Fibroblast of lung (primary cell): Measurements from ENCODE around the gene SEC14L5.

Experiments used
- CTCF ChIP-seq, 2 donors: IDR thresholded peaks in 1 of 2; conservative IDR thresholded peaks in 1 of 2; 1 replicate in 1 of 2; 2 replicates in 1 of 2; pipeline ENCODE4 v1.5.1; 2011 to 2012; ENCODE audit warnings: low read length in 2 of 2, control low read depth in 1 of 2, inconsistent platforms in 1 of 2, low read depth in 1 of 2, mild to moderate bottlenecking in 1 of 2
- EZH2 ChIP-seq: IDR thresholded peaks from 2 replicates; pipeline ENCODE4 v1.5.1; 2012; ENCODE audit warnings: low read length, control low read depth, mild to moderate bottlenecking; ENCODE audit errors: missing control alignments

GRCh38 chr16:4936991-4937781 is 20.9 kb upstream of the SEC14L5 start, which contains the start of gene PPL:
- TF ChIP-seq CTCF (conservative IDR thresholded peaks at IDR 0.05 in 1 of 2, IDR thresholded peaks at IDR 0.05 in 1 of 2; ENCODE audit: low read depth in 1 of 2, low read length in 2 of 2) = no peak
- TF ChIP-seq EZH2 = no peak
